ENCODE measurements around the gene GPS1.

GPS1 gene

GRCh38 chr17:82077617-82078358 lies 26.1 kb downstream of the GPS1 start:
- no peak overlapping the region for H3K27ac ChIP-seq (ENCODE audit: low read depth, low read length)
- no peaks in the 10 kb centered on the region for H3K4me1 ChIP-seq (ENCODE audit: control insufficient read depth, insufficient read depth, low read length)

GRCh38 chr17:82078433-82078832 lies 26.7 kb downstream of the GPS1 start:
- Histone ChIP-seq H3K36me3 (ENCODE audit: control insufficient read depth, insufficient read depth, low read length) (peaks cover 7% of the 10 kb centered on the region), H3K9ac (ENCODE audit: low read length) (no peak overlapping the region), H3K27me3 (ENCODE audit: control insufficient read depth, insufficient read depth, low read length) (no peaks in the 10 kb centered on the region), H3K27ac (ENCODE audit: low read depth, low read length) (no peak overlapping the region), H3K4me1 (ENCODE audit: control insufficient read depth, insufficient read depth, low read length) (no peaks in the 10 kb centered on the region), H3K4me3 (ENCODE audit: low read length) (no peak overlapping the region)

More at GRCh38 chr17:82077617-82078358, 26.1 kb downstream of the GPS1 start:
- Histone ChIP-seq H3K36me3 (ENCODE audit: control insufficient read depth, insufficient read depth, low read length) (peaks cover 7% of the 10 kb centered on the region), H3K27me3 (ENCODE audit: control insufficient read depth, insufficient read depth, low read length) (no peaks in the 10 kb centered on the region), H3K9ac (ENCODE audit: low read length) (no peak overlapping the region), H3K4me3 (ENCODE audit: low read length) (no peak overlapping the region)

GRCh38 chr17:82079001-82079677 lies 27.4 kb downstream of the GPS1 start:
- H3K36me3 ChIP-seq (ENCODE audit: control insufficient read depth, insufficient read depth, low read length) = peaks cover 10% of the 10 kb centered on the region
- no peaks in the 10 kb centered on the region for H3K27me3 ChIP-seq (ENCODE audit: control insufficient read depth, insufficient read depth, low read length)
- no peaks in the 10 kb centered on the region for H3K4me1 ChIP-seq (ENCODE audit: control insufficient read depth, insufficient read depth, low read length)
- H3K9ac ChIP-seq (ENCODE audit: low read length) = no peak overlapping the region
- no peak overlapping the region for H3K4me3 ChIP-seq (ENCODE audit: low read length)
- H3K27ac ChIP-seq (ENCODE audit: low read depth, low read length) = no peak overlapping the region

GRCh38 chr17:82080048-82080788 lies 28.5 kb downstream of the GPS1 start:
- Histone ChIP-seq H3K27me3 (ENCODE audit: control insufficient read depth, insufficient read depth, low read length) (no peaks in the 10 kb centered on the region), H3K9ac (ENCODE audit: low read length) (no peak overlapping the region), H3K36me3 (ENCODE audit: control insufficient read depth, insufficient read depth, low read length) (peaks cover 14% of the 10 kb centered on the region), H3K4me3 (ENCODE audit: low read length) (no peak overlapping the region), H3K4me1 (ENCODE audit: control insufficient read depth, insufficient read depth, low read length) (no peaks in the 10 kb centered on the region), H3K27ac (ENCODE audit: low read depth, low read length) (no peak overlapping the region)

GRCh38 chr17:82080789-82081464 lies 29.2 kb downstream of the GPS1 start:
- Histone ChIP-seq H3K27me3 (ENCODE audit: control insufficient read depth, insufficient read depth, low read length) (no peaks in the 10 kb centered on the region), H3K4me1 (ENCODE audit: control insufficient read depth, insufficient read depth, low read length) (no peaks in the 10 kb centered on the region), H3K27ac (ENCODE audit: low read depth, low read length) (no peak overlapping the region), H3K9ac (ENCODE audit: low read length) (no peak overlapping the region), H3K4me3 (ENCODE audit: low read length) (no peak overlapping the region), H3K36me3 (ENCODE audit: control insufficient read depth, insufficient read depth, low read length) (peaks cover 15% of the 10 kb centered on the region)

- peaks cover 15% of the 10 kb centered on the region for H3K36me3 ChIP-seq (ENCODE audit: control insufficient read depth, insufficient read depth, low read length)
- H3K4me1 ChIP-seq (ENCODE audit: control insufficient read depth, insufficient read depth, low read length) = no peaks in the 10 kb centered on the region
- no peaks in the 10 kb centered on the region for H3K27me3 ChIP-seq (ENCODE audit: control insufficient read depth, insufficient read depth, low read length)
- H3K4me3 ChIP-seq (ENCODE audit: low read length) = no peak overlapping the region
- no peak overlapping the region for H3K9ac ChIP-seq (ENCODE audit: low read length)
- H3K27ac ChIP-seq (ENCODE audit: low read depth, low read length) = no peak overlapping the region
Measured at GRCh38 chr17:82081546-82081945, 29.8 kb downstream of the GPS1 start.

- no peak overlapping the region for H3K27ac ChIP-seq (ENCODE audit: low read depth, low read length)
- H3K27me3 ChIP-seq (ENCODE audit: control insufficient read depth, insufficient read depth, low read length) = no peaks in the 10 kb centered on the region
- H3K4me3 ChIP-seq (ENCODE audit: low read length) = no peak overlapping the region
- no peak overlapping the region for H3K9ac ChIP-seq (ENCODE audit: low read length)
- no peaks in the 10 kb centered on the region for H3K4me1 ChIP-seq (ENCODE audit: control insufficient read depth, insufficient read depth, low read length)
- peaks cover 15% of the 10 kb centered on the region for H3K36me3 ChIP-seq (ENCODE audit: control insufficient read depth, insufficient read depth, low read length)
Measured at GRCh38 chr17:82081966-82082365, 30.3 kb downstream of the GPS1 start.

- Histone ChIP-seq H3K4me3 (ENCODE audit: low read length) (no peak overlapping the region), H3K27me3 (ENCODE audit: control insufficient read depth, insufficient read depth, low read length) (no peaks in the 10 kb centered on the region), H3K4me1 (ENCODE audit: control insufficient read depth, insufficient read depth, low read length) (no peaks in the 10 kb centered on the region), H3K36me3 (ENCODE audit: control insufficient read depth, insufficient read depth, low read length) (peaks cover 18% of the 10 kb centered on the region), H3K27ac (ENCODE audit: low read depth, low read length) (no peak overlapping the region), H3K9ac (ENCODE audit: low read length) (no peak overlapping the region)
Measured at GRCh38 chr17:82082456-82082855, 30.8 kb downstream of the GPS1 start.

- H3K9ac ChIP-seq (ENCODE audit: low read length) = no peak overlapping the region
- no peaks in the 10 kb centered on the region for H3K27me3 ChIP-seq (ENCODE audit: control insufficient read depth, insufficient read depth, low read length)
- peaks cover 19% of the 10 kb centered on the region for H3K36me3 ChIP-seq (ENCODE audit: control insufficient read depth, insufficient read depth, low read length)
- no peak overlapping the region for H3K27ac ChIP-seq (ENCODE audit: low read depth, low read length)
- no peak overlapping the region for H3K4me3 ChIP-seq (ENCODE audit: low read length)
- H3K4me1 ChIP-seq (ENCODE audit: control insufficient read depth, insufficient read depth, low read length) = no peaks in the 10 kb centered on the region
Measured at GRCh38 chr17:82083009-82083408, 31.3 kb downstream of the GPS1 start.

GRCh38 chr17:82083533-82084359 lies 32.0 kb downstream of the GPS1 start:
- no peak overlapping the region for H3K27ac ChIP-seq (ENCODE audit: low read depth, low read length)
- H3K36me3 ChIP-seq (ENCODE audit: control insufficient read depth, insufficient read depth, low read length) = peaks cover 26% of the 10 kb centered on the region
- no peak overlapping the region for H3K9ac ChIP-seq (ENCODE audit: low read length)
- H3K27me3 ChIP-seq (ENCODE audit: control insufficient read depth, insufficient read depth, low read length) = no peaks in the 10 kb centered on the region
- H3K4me1 ChIP-seq (ENCODE audit: control insufficient read depth, insufficient read depth, low read length) = no peaks in the 10 kb centered on the region
- no peak overlapping the region for H3K4me3 ChIP-seq (ENCODE audit: low read length)

GRCh38 chr17:82084373-82085030 lies 32.8 kb downstream of the GPS1 start:
- Histone ChIP-seq H3K36me3 (ENCODE audit: control insufficient read depth, insufficient read depth, low read length) (peaks cover 23% of the 10 kb centered on the region), H3K4me3 (ENCODE audit: low read length) (no peak overlapping the region), H3K27ac (ENCODE audit: low read depth, low read length) (no peak overlapping the region), H3K4me1 (ENCODE audit: control insufficient read depth, insufficient read depth, low read length) (no peaks in the 10 kb centered on the region), H3K9ac (ENCODE audit: low read length) (no peak overlapping the region), H3K27me3 (ENCODE audit: control insufficient read depth, insufficient read depth, low read length) (no peaks in the 10 kb centered on the region)

All from rectal smooth muscle tissue (tissue), 1 donor.